HEK293 (cell line): Measurements from ENCODE around the gene INPP5D.

ENCODE experiments used
- CTCF ChIA-PET: fragments of 350-600 bp; formaldehyde crosslinking; extraction: SDS; loops from one replicate; lab custom pipeline; 2021; ENCODE audit warnings: antibody characterized with exemption; lab: Yijun Ruan, JAX
- POLR2A ChIA-PET: fragments of 300-600 bp; formaldehyde crosslinking; extraction: SDS; loops from one replicate; lab custom pipeline; 2020; ENCODE audit warnings: antibody characterized with exemption, inconsistent platforms; lab: Yijun Ruan, JAX
- H3K27ac ChIP-seq: fragments of 200-500 bp; sonication (Bioruptor generic); 2 replicates; pipeline ENCODE4 v1.5.1; 2014; ENCODE audit warnings: low read depth, low read length, control low read depth, inconsistent platforms; ENCODE audit errors: extremely low read depth
- H3K36me3 ChIP-seq, 2 experiments: fragments of 200-500 bp in 1 of 2; sonication (Bioruptor generic) in 1 of 2; 1 replicate in 1 of 2; 2 replicates in 1 of 2; pipeline ENCODE4 v1.5.1; 2014 to 2017; ENCODE audit warnings: inconsistent platforms in 2 of 2, low read length in 2 of 2; ENCODE audit not compliant: control insufficient read depth in 2 of 2, insufficient read depth in 1 of 2
- H3K4me1 ChIP-seq: fragments of 200-500 bp; sonication (Bioruptor generic); 2 replicates; pipeline ENCODE4 v1.5.1; 2014; ENCODE audit warnings: mild to moderate bottlenecking, low read length, inconsistent platforms; ENCODE audit not compliant: control insufficient read depth, insufficient read depth
- H3K4me3 ChIP-seq: 2 replicates; pipeline ENCODE4 v1.5.1; 2011; ENCODE audit warnings: low read depth, mild to moderate bottlenecking, control low read depth, low read length, moderate library complexity
- H3K9me3 ChIP-seq: fragments of 200-500 bp; sonication (Bioruptor generic); 2 replicates; pipeline ENCODE4 v1.5.1; 2014; ENCODE audit warnings: low read depth, low read length, inconsistent platforms; ENCODE audit not compliant: control insufficient read depth, insufficient read depth
- BCL11B ChIP-seq: fragments of 450-650 bp; formaldehyde crosslinking; IDR thresholded peaks from 2 replicates; pipeline ENCODE4 v1.5.1; 2016; ENCODE audit warnings: low read depth, missing biosample characterization, missing genetic modification characterization
- ZBTB1 ChIP-seq: fragments of 450-650 bp; formaldehyde crosslinking; IDR thresholded peaks from 2 replicates; pipeline ENCODE4 v1.5.1; 2016; ENCODE audit warnings: missing biosample characterization, missing genetic modification characterization
- ZFHX2 ChIP-seq: fragments of 450-650 bp; formaldehyde crosslinking; conservative IDR thresholded peaks from 2 replicates; pipeline ENCODE4 v1.5.1; 2016; ENCODE audit warnings: missing biosample characterization, missing genetic modification characterization
- ZNF211 ChIP-seq: fragments of 450-650 bp; formaldehyde crosslinking; IDR thresholded peaks from 2 replicates; pipeline ENCODE4 v1.5.1; 2016; ENCODE audit warnings: low read depth, missing biosample characterization, missing genetic modification characterization
- ZNF266 ChIP-seq: fragments of 450-650 bp; formaldehyde crosslinking; IDR thresholded peaks from 2 replicates; pipeline ENCODE4 v1.5.1; 2016; ENCODE audit warnings: missing biosample characterization, missing genetic modification characterization, low read depth
- ZNF404 ChIP-seq: fragments of 450-650 bp; formaldehyde crosslinking; IDR thresholded peaks from 2 replicates; pipeline ENCODE4 v1.5.1; 2017; ENCODE audit warnings: missing biosample characterization, missing genetic modification characterization
- ZNF423 ChIP-seq: fragments of 450-650 bp; formaldehyde crosslinking; IDR thresholded peaks from 2 replicates; pipeline ENCODE4 v1.5.1; 2016; ENCODE audit warnings: missing biosample characterization, missing genetic modification characterization
- ZNF707 ChIP-seq: fragments of 450-650 bp; formaldehyde crosslinking; IDR thresholded peaks from 2 replicates; pipeline ENCODE4 v1.5.1; 2016; ENCODE audit warnings: missing biosample characterization, missing genetic modification characterization
- ZNF76 ChIP-seq: fragments of 450-650 bp; formaldehyde crosslinking; IDR thresholded peaks from 2 replicates; pipeline ENCODE4; 2016; ENCODE audit warnings: low read depth, missing biosample characterization, missing genetic modification characterization, borderline replicate concordance
- ZNF785 ChIP-seq: fragments of 450-650 bp; formaldehyde crosslinking; IDR thresholded peaks from 2 replicates; pipeline ENCODE4 v1.5.1; 2016; ENCODE audit warnings: missing biosample characterization, missing genetic modification characterization
- ZSCAN18 ChIP-seq: fragments of 450-650 bp; formaldehyde crosslinking; IDR thresholded peaks from 2 replicates; pipeline ENCODE4 v1.5.1; 2016; ENCODE audit warnings: missing biosample characterization, missing genetic modification characterization
- ZSCAN23 ChIP-seq: fragments of 450-650 bp; formaldehyde crosslinking; IDR thresholded peaks from 2 replicates; pipeline ENCODE4 v1.5.1; 2016; ENCODE audit warnings: missing biosample characterization, missing genetic modification characterization
- TF ChIP-seq, protein P1 (sequence below): fragments of 450-650 bp; formaldehyde crosslinking; IDR thresholded peaks from 2 replicates; pipeline ENCODE4 v1.5.1; 2016; ENCODE audit warnings: missing biosample characterization, missing genetic modification characterization
- TF ChIP-seq, protein P2 (sequence below): fragments of 450-650 bp; formaldehyde crosslinking; IDR thresholded peaks from 2 replicates; pipeline ENCODE4 v1.5.1; 2016; ENCODE audit warnings: missing biosample characterization, missing genetic modification characterization
- TF ChIP-seq, protein P3 (sequence below): fragments of 450-650 bp; formaldehyde crosslinking; IDR thresholded peaks from 2 replicates; pipeline ENCODE4 v1.5.1; 2017; ENCODE audit warnings: missing biosample characterization, missing genetic modification characterization
- TF ChIP-seq, protein P4 (sequence below): fragments of 450-650 bp; formaldehyde crosslinking; IDR thresholded peaks from 2 replicates; pipeline ENCODE4 v1.5.1; 2016; ENCODE audit warnings: missing biosample characterization, missing genetic modification characterization, borderline replicate concordance
- TF ChIP-seq, protein P5 (sequence below): fragments of 450-650 bp; formaldehyde crosslinking; IDR thresholded peaks from 2 replicates; pipeline ENCODE4 v1.5.1; 2016; ENCODE audit warnings: missing biosample characterization, missing genetic modification characterization

INPP5D gene

DNA sequence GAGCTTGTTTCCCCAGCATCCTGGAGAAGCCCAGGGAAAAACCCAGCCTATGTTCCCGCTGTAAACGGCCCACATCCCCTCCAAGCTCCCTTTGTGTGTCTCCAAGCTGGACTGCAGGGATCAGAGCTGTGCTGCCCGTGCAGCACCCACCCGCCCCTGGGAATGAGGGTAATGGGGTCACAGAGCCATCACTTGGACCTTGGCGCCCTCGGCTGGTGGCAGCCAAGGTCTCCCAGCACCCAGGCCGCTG, 670 bp upstream of the INPP5D start (continued):
- TF ChIP-seq, protein P1, sequence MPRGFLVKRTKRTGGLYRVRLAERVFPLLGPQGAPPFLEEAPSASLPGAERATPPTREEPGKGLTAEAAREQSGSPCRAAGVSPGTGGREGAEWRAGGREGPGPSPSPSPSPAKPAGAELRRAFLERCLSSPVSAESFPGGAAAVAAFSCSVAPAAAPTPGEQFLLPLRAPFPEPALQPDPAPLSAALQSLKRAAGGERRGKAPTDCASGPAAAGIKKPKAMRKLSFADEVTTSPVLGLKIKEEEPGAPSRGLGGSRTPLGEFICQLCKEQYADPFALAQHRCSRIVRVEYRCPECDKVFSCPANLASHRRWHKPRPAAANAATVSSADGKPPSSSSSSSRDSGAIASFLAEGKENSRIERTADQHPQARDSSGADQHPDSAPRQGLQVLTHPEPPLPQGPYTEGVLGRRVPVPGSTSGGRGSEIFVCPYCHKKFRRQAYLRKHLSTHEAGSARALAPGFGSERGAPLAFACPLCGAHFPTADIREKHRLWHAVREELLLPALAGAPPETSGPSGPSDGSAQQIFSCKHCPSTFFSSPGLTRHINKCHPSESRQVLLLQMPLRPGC (tag by site-specific recombination): no peak
- TF ChIP-seq, protein P2, sequence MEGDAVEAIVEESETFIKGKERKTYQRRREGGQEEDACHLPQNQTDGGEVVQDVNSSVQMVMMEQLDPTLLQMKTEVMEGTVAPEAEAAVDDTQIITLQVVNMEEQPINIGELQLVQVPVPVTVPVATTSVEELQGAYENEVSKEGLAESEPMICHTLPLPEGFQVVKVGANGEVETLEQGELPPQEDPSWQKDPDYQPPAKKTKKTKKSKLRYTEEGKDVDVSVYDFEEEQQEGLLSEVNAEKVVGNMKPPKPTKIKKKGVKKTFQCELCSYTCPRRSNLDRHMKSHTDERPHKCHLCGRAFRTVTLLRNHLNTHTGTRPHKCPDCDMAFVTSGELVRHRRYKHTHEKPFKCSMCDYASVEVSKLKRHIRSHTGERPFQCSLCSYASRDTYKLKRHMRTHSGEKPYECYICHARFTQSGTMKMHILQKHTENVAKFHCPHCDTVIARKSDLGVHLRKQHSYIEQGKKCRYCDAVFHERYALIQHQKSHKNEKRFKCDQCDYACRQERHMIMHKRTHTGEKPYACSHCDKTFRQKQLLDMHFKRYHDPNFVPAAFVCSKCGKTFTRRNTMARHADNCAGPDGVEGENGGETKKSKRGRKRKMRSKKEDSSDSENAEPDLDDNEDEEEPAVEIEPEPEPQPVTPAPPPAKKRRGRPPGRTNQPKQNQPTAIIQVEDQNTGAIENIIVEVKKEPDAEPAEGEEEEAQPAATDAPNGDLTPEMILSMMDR: no peak
- TF ChIP-seq, protein P3, sequence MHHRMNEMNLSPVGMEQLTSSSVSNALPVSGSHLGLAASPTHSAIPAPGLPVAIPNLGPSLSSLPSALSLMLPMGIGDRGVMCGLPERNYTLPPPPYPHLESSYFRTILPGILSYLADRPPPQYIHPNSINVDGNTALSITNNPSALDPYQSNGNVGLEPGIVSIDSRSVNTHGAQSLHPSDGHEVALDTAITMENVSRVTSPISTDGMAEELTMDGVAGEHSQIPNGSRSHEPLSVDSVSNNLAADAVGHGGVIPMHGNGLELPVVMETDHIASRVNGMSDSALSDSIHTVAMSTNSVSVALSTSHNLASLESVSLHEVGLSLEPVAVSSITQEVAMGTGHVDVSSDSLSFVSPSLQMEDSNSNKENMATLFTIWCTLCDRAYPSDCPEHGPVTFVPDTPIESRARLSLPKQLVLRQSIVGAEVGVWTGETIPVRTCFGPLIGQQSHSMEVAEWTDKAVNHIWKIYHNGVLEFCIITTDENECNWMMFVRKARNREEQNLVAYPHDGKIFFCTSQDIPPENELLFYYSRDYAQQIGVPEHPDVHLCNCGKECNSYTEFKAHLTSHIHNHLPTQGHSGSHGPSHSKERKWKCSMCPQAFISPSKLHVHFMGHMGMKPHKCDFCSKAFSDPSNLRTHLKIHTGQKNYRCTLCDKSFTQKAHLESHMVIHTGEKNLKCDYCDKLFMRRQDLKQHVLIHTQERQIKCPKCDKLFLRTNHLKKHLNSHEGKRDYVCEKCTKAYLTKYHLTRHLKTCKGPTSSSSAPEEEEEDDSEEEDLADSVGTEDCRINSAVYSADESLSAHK (tag by site-specific recombination): no peak
- no peak for TF ChIP-seq ZNF785 (tag by site-specific recombination)

DNA sequence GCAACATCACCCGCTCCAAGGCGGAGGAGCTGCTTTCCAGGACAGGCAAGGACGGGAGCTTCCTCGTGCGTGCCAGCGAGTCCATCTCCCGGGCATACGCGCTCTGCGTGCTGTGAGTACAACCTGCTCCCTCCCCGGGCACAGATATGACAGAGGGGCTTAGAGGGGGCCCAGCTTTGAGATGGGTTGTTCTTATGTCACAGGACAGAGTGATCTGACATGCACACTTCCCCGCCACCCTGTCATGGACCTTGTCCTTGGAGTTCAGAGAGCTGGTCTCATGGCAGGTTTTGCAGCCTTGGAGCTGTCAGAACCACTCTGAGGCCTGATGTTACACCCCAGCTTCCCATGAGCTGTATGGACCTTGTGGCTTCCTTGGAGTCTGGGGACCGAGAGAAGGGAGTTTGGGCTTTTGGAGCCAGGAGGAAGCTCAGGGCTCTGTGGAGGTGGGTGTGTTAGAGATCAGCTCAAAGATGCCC, 398 bp downstream of the INPP5D start:
- H3K4me1 ChIP-seq: no peaks in the 10 kb centered on the region
- CTCF ChIA-PET: interaction anchor here (0.5 to 1.0 kb wide), 4 partner anchors 33 to 74 kb away, joined by 3 read pairs; no protein-coding TSS in a partner anchor
- H3K27ac ChIP-seq: no peak overlapping the region
- H3K9me3 ChIP-seq: no peaks in the 10 kb centered on the region
- no peaks in the 10 kb centered on the region for H3K36me3 ChIP-seq
- H3K4me3 ChIP-seq: no peak overlapping the region
- TF ChIP-seq ZNF423 (tag by site-specific recombination) (no peak), ZNF211 (tag by site-specific recombination) (no peak), ZSCAN23 (tag by site-specific recombination) (no peak), ZNF404 (tag by site-specific recombination) (no peak), ZNF707 (tag by site-specific recombination) (no peak), ZFHX2 (no peak), ZNF266 (tag by site-specific recombination) (no peak), ZNF76 (tag by site-specific recombination) (no peak), ZSCAN18 (no peak), BCL11B (tag by site-specific recombination) (no peak), ZBTB1 (tag by site-specific recombination) (no peak)
- TF ChIP-seq, protein P4, sequence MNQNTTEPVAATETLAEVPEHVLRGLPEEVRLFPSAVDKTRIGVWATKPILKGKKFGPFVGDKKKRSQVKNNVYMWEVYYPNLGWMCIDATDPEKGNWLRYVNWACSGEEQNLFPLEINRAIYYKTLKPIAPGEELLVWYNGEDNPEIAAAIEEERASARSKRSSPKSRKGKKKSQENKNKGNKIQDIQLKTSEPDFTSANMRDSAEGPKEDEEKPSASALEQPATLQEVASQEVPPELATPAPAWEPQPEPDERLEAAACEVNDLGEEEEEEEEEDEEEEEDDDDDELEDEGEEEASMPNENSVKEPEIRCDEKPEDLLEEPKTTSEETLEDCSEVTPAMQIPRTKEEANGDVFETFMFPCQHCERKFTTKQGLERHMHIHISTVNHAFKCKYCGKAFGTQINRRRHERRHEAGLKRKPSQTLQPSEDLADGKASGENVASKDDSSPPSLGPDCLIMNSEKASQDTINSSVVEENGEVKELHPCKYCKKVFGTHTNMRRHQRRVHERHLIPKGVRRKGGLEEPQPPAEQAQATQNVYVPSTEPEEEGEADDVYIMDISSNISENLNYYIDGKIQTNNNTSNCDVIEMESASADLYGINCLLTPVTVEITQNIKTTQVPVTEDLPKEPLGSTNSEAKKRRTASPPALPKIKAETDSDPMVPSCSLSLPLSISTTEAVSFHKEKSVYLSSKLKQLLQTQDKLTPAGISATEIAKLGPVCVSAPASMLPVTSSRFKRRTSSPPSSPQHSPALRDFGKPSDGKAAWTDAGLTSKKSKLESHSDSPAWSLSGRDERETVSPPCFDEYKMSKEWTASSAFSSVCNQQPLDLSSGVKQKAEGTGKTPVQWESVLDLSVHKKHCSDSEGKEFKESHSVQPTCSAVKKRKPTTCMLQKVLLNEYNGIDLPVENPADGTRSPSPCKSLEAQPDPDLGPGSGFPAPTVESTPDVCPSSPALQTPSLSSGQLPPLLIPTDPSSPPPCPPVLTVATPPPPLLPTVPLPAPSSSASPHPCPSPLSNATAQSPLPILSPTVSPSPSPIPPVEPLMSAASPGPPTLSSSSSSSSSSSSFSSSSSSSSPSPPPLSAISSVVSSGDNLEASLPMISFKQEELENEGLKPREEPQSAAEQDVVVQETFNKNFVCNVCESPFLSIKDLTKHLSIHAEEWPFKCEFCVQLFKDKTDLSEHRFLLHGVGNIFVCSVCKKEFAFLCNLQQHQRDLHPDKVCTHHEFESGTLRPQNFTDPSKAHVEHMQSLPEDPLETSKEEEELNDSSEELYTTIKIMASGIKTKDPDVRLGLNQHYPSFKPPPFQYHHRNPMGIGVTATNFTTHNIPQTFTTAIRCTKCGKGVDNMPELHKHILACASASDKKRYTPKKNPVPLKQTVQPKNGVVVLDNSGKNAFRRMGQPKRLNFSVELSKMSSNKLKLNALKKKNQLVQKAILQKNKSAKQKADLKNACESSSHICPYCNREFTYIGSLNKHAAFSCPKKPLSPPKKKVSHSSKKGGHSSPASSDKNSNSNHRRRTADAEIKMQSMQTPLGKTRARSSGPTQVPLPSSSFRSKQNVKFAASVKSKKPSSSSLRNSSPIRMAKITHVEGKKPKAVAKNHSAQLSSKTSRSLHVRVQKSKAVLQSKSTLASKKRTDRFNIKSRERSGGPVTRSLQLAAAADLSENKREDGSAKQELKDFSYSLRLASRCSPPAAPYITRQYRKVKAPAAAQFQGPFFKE (tag by site-specific recombination): no peak
- TF ChIP-seq, protein P5, sequence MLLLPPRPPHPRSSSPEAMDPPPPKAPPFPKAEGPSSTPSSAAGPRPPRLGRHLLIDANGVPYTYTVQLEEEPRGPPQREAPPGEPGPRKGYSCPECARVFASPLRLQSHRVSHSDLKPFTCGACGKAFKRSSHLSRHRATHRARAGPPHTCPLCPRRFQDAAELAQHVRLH (tag by site-specific recombination): no peak
- TF ChIP-seq, all 188 proteins: peak for 0
- POLR2A ChIA-PET: no interaction called here
